DMS153 treated with DMSO at 0.1 percent for 48 hours (cell line): Measurements from ENCODE around the gene PCP4L1.
"Not testable (repeated sequence)": the region's sequence is repeated elsewhere in the genome, so short reads cannot be mapped to it uniquely, and the experiment has no call there.

ENCODE experiments used
- DNase-seq: peaks from one replicate; lab custom pipeline; 2025; ENCODE audit not compliant: unreplicated experiment; lab: John Stamatoyannopoulos, UW

The PCP4L1 gene

GRCh38 chr1:161313554-161314200, 55.1 kb downstream of the PCP4L1 start:
- DNase-seq: no peak

- peak; percentile 75 for DNase-seq
Measured at GRCh38 chr1:161314201-161314981, 55.8 kb downstream of the PCP4L1 start, which contains the start of gene SDHC. Gene SDHC (plus strand): TSS chr1:161314381. CDS start chr1:161314406, 25 bp downstream.

- not testable (repeated sequence) for DNase-seq
Measured at GRCh38 chr1:161315841-161316674, 57.5 kb downstream of the PCP4L1 start.

GRCh38 chr1:161324020-161324419, 65.5 kb downstream of the PCP4L1 start:
- DNase-seq: no peak

- DNase-seq: no peak
Measured at GRCh38 chr1:161330346-161330745, 71.8 kb downstream of the PCP4L1 start.

- no peak for DNase-seq
Measured at GRCh38 chr1:161333166-161333565, 74.6 kb downstream of the PCP4L1 start.
